Measurements from ENCODE around the gene RHCE.

The RHCE gene

DNA sequence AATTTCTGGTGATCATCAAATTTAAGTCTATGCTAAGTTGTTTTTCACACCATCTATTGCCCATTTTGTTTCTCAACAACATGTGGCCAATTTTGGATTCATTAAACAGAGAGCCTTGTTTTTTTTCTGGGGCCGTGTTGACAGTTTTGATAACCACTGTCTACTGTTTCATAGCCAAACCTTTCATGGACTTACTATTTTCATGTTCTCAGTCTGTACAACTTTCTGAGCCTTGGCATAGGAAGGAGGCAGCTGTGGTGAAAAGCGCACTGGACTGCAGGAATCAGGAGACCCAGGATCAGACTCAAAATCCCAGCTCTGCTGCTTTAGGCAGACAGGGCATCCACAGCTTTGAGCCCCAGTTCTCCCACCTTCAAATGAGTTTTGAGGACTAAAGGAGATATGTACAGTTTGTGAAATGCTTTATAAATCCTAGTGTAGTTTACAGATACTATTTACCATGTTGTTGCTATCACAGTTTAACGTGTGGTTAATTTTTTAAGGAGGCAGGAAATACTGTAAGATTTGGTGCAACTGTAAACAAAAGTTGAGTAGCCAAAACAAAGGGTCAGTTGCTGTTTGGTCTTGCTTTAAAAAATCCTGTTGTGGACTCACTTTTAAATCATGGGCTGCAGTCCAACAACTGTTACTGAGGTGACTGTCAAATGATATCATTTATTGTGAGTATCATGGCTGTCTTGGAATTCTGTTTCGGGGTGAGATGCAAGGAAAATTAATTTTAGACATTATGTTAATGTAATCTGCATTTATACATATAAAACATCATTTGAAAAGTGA, 13.0 kb upstream of the RHCE start:
- no peaks in the 10 kb centered on the region for H3K9me2 ChIP-seq (replicated peaks; ENCODE audit: insufficient read depth, low read length)
- no peaks in the 10 kb centered on the region for H3F3A ChIP-seq (ENCODE audit: insufficient read depth)
- H3K27me3 ChIP-seq (ENCODE audit: low read length): no peaks in the 10 kb centered on the region
- no peak for TF ChIP-seq EZH2phosphoT487 (conservative IDR thresholded peaks at IDR 0.05; ENCODE audit: low read length)
- TF ChIP-seq, protein P1, sequence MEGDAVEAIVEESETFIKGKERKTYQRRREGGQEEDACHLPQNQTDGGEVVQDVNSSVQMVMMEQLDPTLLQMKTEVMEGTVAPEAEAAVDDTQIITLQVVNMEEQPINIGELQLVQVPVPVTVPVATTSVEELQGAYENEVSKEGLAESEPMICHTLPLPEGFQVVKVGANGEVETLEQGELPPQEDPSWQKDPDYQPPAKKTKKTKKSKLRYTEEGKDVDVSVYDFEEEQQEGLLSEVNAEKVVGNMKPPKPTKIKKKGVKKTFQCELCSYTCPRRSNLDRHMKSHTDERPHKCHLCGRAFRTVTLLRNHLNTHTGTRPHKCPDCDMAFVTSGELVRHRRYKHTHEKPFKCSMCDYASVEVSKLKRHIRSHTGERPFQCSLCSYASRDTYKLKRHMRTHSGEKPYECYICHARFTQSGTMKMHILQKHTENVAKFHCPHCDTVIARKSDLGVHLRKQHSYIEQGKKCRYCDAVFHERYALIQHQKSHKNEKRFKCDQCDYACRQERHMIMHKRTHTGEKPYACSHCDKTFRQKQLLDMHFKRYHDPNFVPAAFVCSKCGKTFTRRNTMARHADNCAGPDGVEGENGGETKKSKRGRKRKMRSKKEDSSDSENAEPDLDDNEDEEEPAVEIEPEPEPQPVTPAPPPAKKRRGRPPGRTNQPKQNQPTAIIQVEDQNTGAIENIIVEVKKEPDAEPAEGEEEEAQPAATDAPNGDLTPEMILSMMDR (IDR thresholded peaks at IDR 0.05; ENCODE audit: insufficient read depth, low read length, poor library complexity, severe bottlenecking): no peak
- H3K9me3 ChIP-seq (ENCODE audit: insufficient read depth, low read length): no peaks in the 10 kb centered on the region
- no peak overlapping the region for H3K27ac ChIP-seq (ENCODE audit: low read depth, low read length)
- no peak overlapping the region for H3K9ac ChIP-seq (ENCODE audit: low read length)
- H3K4me3 ChIP-seq (ENCODE audit: insufficient read depth, low read length, poor library complexity, severe bottlenecking): no peak overlapping the region
- H3K36me3 ChIP-seq (ENCODE audit: low read length): peaks cover 4% of the 10 kb centered on the region; the same call in 1 of the 2 replicates
- H3K4me2 ChIP-seq (ENCODE audit: low read depth, low read length, poor library complexity, severe bottlenecking): no peak overlapping the region
- H3K79me2 ChIP-seq (ENCODE audit: insufficient read depth, low read length): peaks cover 53% of the 10 kb centered on the region
- H2AFZ ChIP-seq (ENCODE audit: low read depth, low read length, severe bottlenecking): no peak overlapping the region
- peaks cover 14% of the 10 kb centered on the region for H4K20me1 ChIP-seq (ENCODE audit: low read depth, low read length)

DNA sequence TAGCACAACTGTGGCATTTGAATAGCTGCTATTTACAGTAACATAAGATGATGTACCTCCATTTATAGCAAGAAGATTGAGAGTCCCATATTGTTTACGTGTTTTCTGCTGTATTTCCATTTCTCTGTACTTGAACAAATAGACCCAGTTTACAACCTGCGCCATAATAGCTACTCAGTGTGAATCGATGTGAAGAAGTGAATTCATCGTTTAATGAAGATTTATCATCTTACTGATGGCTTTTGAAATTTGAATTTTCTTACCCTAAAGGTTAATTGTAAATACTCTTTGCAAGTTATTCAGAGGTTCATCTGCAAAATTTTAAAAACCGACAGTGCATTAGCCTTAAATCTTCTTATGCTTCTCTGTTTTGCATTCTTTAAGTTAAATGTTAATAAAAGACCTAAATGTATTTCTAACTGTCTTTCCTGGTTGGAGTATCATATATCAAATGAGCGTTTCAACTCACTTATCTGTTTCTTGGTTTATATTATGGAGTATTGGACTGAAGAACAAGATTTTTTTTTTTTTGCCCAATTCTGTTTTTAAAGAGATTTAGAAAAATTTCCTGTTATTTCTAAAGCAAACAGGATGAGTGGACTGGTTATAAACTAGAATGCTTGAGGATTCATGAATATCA, 12.2 kb upstream of the RHCE start:
- no peak overlapping the region for H3K4me3 ChIP-seq (ENCODE audit: insufficient read depth, low read length, poor library complexity, severe bottlenecking)
- peaks cover 14% of the 10 kb centered on the region for H4K20me1 ChIP-seq (ENCODE audit: low read depth, low read length)
- no peak overlapping the region for H3K9ac ChIP-seq (ENCODE audit: low read length)
- H3F3A ChIP-seq (ENCODE audit: insufficient read depth): no peaks in the 10 kb centered on the region
- no peak overlapping the region for H3K27ac ChIP-seq (ENCODE audit: low read depth, low read length)
- H3K4me2 ChIP-seq (ENCODE audit: low read depth, low read length, poor library complexity, severe bottlenecking): peak overlapping the region; percentile 71
- H3K9me3 ChIP-seq (ENCODE audit: insufficient read depth, low read length): no peaks in the 10 kb centered on the region
- peaks cover 48% of the 10 kb centered on the region for H3K79me2 ChIP-seq (ENCODE audit: insufficient read depth, low read length)
- peaks cover 4% of the 10 kb centered on the region; the same call in 1 of the 2 replicates for H3K36me3 ChIP-seq (ENCODE audit: low read length)
- no peak for TF ChIP-seq EZH2phosphoT487 (conservative IDR thresholded peaks at IDR 0.05; ENCODE audit: low read length)
- TF ChIP-seq, protein P1 (IDR thresholded peaks at IDR 0.05; ENCODE audit: insufficient read depth, low read length, poor library complexity, severe bottlenecking): no peak
- no peaks in the 10 kb centered on the region for H3K9me2 ChIP-seq (replicated peaks; ENCODE audit: insufficient read depth, low read length)
- H3K27me3 ChIP-seq (ENCODE audit: low read length): no peaks in the 10 kb centered on the region
- H2AFZ ChIP-seq (ENCODE audit: low read depth, low read length, severe bottlenecking): no peak overlapping the region

DNA sequence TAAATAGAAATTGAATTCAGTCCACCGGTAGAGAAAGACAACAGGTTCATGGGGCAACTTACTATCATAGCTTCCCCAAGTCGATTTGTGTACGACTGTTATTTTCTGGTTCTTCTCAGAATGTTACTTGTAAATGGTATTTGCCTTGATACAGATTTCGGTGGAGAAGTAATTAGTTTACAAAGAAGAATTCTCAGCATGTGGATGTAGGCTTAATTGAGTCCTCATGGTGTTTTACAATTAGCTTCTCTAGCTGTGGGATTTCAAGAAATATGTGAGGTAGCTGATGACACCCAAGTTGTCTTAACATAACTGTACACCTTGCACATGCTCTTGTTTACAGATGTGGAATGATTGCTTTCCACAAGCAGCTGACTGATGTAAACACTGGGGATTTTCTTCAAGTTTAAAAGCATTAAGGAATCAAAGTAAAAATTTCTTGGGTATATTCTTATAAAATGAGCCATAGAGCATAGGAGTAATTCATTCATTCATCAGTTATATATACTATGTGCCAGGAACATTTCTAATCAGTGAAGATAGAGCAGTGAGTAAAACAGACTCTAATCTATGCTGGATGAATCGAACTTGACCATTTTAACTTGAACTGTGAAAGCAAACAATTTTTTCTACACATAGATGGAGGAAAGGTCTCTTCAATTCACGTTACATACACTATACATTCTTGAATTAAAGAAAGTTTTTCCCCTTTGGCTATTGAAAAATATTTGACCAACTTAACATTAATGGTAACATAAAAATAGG, 11.5 kb upstream of the RHCE start:
- Histone ChIP-seq H3K27ac (ENCODE audit: low read depth, low read length) (no peak overlapping the region), H3K4me3 (ENCODE audit: insufficient read depth, low read length, poor library complexity, severe bottlenecking) (peak overlapping the region; percentile 96)

More for the DNA sequence above, 11.5 kb upstream of the RHCE start:
- Histone ChIP-seq H3K36me3 (ENCODE audit: low read length) (peaks cover 4% of the 10 kb centered on the region; the same call in 1 of the 2 replicates), H3K27me3 (ENCODE audit: low read length) (no peaks in the 10 kb centered on the region), H3K4me2 (ENCODE audit: low read depth, low read length, poor library complexity, severe bottlenecking) (peak overlapping the region; percentile 71), H3K9ac (ENCODE audit: low read length) (peak overlapping the region; percentile 64), H3F3A (ENCODE audit: insufficient read depth) (no peaks in the 10 kb centered on the region), H3K9me3 (ENCODE audit: insufficient read depth, low read length) (no peaks in the 10 kb centered on the region), H2AFZ (ENCODE audit: low read depth, low read length, severe bottlenecking) (no peak overlapping the region), H4K20me1 (ENCODE audit: low read depth, low read length) (peaks cover 14% of the 10 kb centered on the region), H3K9me2 (replicated peaks; ENCODE audit: insufficient read depth, low read length) (no peaks in the 10 kb centered on the region), H3K79me2 (ENCODE audit: insufficient read depth, low read length) (peaks cover 43% of the 10 kb centered on the region)
- TF ChIP-seq, protein P1 (IDR thresholded peaks at IDR 0.05; ENCODE audit: insufficient read depth, low read length, poor library complexity, severe bottlenecking): no peak
- no peak for TF ChIP-seq EZH2phosphoT487 (conservative IDR thresholded peaks at IDR 0.05; ENCODE audit: low read length)
